HUES6 (cell line): ENCODE measurements around the gene EPHA3.

Source experiments
- H3K27ac ChIP-seq: 2 replicates; pipeline ENCODE4 v1.7.0; 2013; ENCODE audit warnings: low read depth, mild to moderate bottlenecking, low read length, inconsistent platforms
- H3K27me3 ChIP-seq: 2 replicates; pipeline ENCODE4 v1.6.1; 2013; ENCODE audit warnings: low read length; ENCODE audit not compliant: control insufficient read depth, insufficient read depth
- H3K36me3 ChIP-seq: 2 replicates; pipeline ENCODE4 v1.6.1; 2013; ENCODE audit warnings: low read length; ENCODE audit not compliant: control insufficient read depth, insufficient read depth
- H3K4me1 ChIP-seq: 2 replicates; pipeline ENCODE4 v1.6.1; 2013; ENCODE audit warnings: low read length; ENCODE audit not compliant: control insufficient read depth, insufficient read depth
- H3K4me3 ChIP-seq: 2 replicates; pipeline ENCODE4 v1.5.1; 2013; ENCODE audit warnings: low read depth, low read length
- H3K9ac ChIP-seq: one replicate; pipeline ENCODE4 v1.6.1; 2013; ENCODE audit warnings: mild to moderate bottlenecking, low read length
- H3K9me3 ChIP-seq: 2 replicates; pipeline ENCODE4 v1.6.1; 2013; ENCODE audit warnings: low read depth, low read length; ENCODE audit not compliant: control insufficient read depth, insufficient read depth

Gene EPHA3

GRCh38 chr3:89182056-89182455 is 74.6 kb downstream of the EPHA3 start:
- H3K4me1 ChIP-seq: peaks cover 15% of the 10 kb centered on the region; the same call in 1 of the 2 replicates
- no peaks in the 10 kb centered on the region for H3K9me3 ChIP-seq
- H3K9ac ChIP-seq: no peak overlapping the region
- H3K4me3 ChIP-seq: no peak overlapping the region
- H3K27me3 ChIP-seq: no peaks in the 10 kb centered on the region
- H3K27ac ChIP-seq: no peak overlapping the region
- no peaks in the 10 kb centered on the region for H3K36me3 ChIP-seq

DNA sequence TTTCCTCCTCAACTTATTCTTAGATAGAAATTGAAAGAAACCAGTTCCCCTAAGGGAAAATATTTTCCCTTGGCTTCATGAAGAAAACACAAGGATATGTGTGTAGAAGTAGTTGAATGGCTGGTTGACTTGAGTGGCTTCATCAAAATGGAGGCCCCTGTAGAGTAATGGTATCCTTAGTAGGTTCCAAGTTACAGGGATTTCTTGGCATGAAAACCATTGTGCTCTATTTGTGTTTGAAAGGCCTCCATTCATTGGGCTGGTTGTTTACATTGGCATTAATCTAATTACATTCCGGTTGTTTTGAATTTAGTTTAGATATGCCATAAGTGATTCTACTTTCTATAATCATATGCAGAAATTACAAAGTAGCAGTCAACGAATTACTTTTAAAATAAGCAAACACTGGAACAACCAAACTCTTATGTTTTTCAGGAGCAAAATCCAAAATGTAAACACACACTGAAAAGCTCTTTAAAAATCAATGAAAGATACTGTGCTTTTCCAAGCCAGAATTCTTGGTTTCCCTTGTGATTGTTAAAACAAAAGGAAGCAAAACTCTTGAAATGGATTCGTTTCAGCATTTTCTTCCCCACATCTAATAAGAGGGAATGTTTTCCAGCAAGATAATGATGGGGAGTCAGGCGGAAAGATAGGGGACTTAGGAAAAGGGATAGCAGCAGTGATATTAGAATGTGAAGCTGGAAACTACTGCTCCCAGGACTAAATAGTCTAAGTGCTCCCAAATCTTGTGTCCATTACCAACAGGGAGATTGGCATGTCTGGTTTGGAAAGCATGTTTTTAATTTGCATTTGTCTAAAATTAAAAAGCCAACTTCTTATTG is 77.0 kb downstream of the EPHA3 start:
- H3K9me3 ChIP-seq: no peaks in the 10 kb centered on the region
- no peak overlapping the region for H3K4me3 ChIP-seq
- H3K4me1 ChIP-seq: peaks cover 14% of the 10 kb centered on the region; the same call in 1 of the 2 replicates
- no peak overlapping the region for H3K27ac ChIP-seq
- no peaks in the 10 kb centered on the region for H3K27me3 ChIP-seq
- no peak overlapping the region for H3K9ac ChIP-seq
- no peaks in the 10 kb centered on the region for H3K36me3 ChIP-seq

GRCh38 chr3:89186456-89186855 is 79.0 kb downstream of the EPHA3 start:
- Histone ChIP-seq H3K27ac (no peak overlapping the region), H3K9me3 (no peaks in the 10 kb centered on the region), H3K9ac (no peak overlapping the region), H3K4me3 (no peak overlapping the region), H3K27me3 (no peaks in the 10 kb centered on the region), H3K4me1 (peaks cover 4% of the 10 kb centered on the region; the same call in 1 of the 2 replicates), H3K36me3 (no peaks in the 10 kb centered on the region)

DNA sequence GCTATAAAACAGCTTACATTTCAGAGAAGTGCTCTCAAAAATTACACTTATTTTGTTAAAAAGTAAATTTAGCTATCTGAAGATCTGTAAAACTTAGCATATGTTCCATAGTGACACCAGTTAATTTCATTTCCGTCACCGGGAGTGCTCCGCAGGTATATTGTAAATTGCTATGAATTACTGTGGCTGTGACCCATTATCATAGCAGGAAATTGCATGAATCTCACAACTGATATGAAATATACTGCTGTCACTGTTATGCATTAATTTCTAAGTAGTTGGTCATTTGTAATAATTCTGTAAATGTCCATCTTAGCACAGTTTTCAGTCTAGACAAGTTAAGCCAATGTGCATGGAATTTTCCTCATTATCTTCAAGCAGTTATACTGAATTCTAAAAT is 91.2 kb downstream of the EPHA3 start:
- H3K27ac ChIP-seq: no peak overlapping the region
- no peaks in the 10 kb centered on the region for H3K27me3 ChIP-seq
- H3K36me3 ChIP-seq: no peaks in the 10 kb centered on the region
- H3K4me1 ChIP-seq: no peaks in the 10 kb centered on the region
- H3K9ac ChIP-seq: no peak overlapping the region
- no peaks in the 10 kb centered on the region for H3K9me3 ChIP-seq
- no peak overlapping the region for H3K4me3 ChIP-seq

GRCh38 chr3:89212619-89213018 is 105.2 kb downstream of the EPHA3 start:
- no peaks in the 10 kb centered on the region for H3K27me3 ChIP-seq
- no peaks in the 10 kb centered on the region for H3K36me3 ChIP-seq
- H3K9me3 ChIP-seq: no peaks in the 10 kb centered on the region
- H3K4me3 ChIP-seq: no peak overlapping the region
- H3K4me1 ChIP-seq: no peaks in the 10 kb centered on the region
- no peak overlapping the region for H3K27ac ChIP-seq
- no peak overlapping the region for H3K9ac ChIP-seq

DNA sequence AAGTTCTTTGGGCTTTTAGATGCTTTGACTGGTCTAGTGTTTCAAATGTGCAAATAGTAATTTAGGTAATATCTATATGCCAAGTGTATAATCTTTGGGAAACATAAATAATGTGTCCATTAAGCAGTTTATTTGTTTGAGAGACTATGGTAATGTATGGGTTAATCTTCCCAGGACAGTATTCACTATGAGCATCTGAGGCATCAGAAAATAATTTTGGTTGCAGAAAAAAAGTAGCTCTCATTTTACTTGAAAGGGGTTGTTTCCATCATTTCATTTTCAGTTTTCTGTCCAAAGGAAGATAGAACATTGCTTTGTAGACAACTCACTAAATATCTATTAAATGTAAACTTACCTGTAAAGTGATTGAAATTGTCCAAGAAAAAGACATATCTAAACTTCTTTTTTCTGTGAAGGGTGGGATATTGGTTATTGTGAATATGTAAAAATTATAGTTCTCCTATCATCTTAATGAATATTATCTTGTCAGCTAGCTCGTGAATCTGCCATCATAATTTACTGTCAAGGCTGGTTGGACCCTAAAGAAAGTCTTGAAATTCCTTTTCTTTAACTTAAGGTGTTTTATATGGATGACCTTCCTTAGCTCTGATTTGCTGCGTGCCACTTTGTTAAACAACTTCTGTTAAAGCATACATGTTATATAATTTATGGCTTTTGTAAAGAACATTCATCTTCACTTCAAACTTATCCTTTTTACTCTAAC is 108.8 kb downstream of the EPHA3 start:
- H3K4me1 ChIP-seq: no peaks in the 10 kb centered on the region
- H3K9ac ChIP-seq: no peak overlapping the region
- no peaks in the 10 kb centered on the region for H3K27me3 ChIP-seq
- H3K9me3 ChIP-seq: no peaks in the 10 kb centered on the region
- no peaks in the 10 kb centered on the region for H3K36me3 ChIP-seq
- no peak overlapping the region for H3K4me3 ChIP-seq
- no peak overlapping the region for H3K27ac ChIP-seq

- Histone ChIP-seq H3K36me3 (no peaks in the 10 kb centered on the region), H3K27ac (no peak overlapping the region)
Observed at GRCh38 chr3:89217148-89217685, 109.8 kb downstream of the EPHA3 start.

GRCh38 chr3:89221924-89222323 is 114.5 kb downstream of the EPHA3 start:
- no peaks in the 10 kb centered on the region for H3K4me1 ChIP-seq
- H3K9me3 ChIP-seq: no peaks in the 10 kb centered on the region
- no peaks in the 10 kb centered on the region for H3K27me3 ChIP-seq
- H3K27ac ChIP-seq: no peak overlapping the region
- H3K36me3 ChIP-seq: no peaks in the 10 kb centered on the region
- H3K9ac ChIP-seq: no peak overlapping the region
- H3K4me3 ChIP-seq: no peak overlapping the region

More at GRCh38 chr3:89217148-89217685, 109.8 kb downstream of the EPHA3 start:
- Histone ChIP-seq H3K9ac (no peak overlapping the region), H3K4me3 (no peak overlapping the region), H3K9me3 (no peaks in the 10 kb centered on the region), H3K4me1 (no peaks in the 10 kb centered on the region), H3K27me3 (no peaks in the 10 kb centered on the region)

DNA sequence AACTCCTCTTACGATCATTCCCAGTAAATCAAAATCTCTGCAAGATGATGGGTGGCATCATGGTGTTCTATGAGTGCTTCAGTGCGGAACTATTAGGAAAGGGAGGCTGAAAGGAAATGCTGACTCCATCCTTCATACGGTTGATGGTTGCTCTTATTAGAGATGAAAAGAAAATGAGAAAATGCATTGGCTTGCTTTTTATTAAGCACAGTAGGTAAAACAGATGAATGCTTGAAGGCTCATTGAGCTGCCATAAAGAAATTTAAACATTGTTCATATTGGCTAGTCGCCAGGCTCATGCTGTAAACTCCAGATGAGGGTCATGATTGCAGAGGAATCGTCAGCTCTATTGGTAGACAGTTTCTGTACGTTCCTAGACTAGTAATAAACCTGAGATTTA is 115.8 kb downstream of the EPHA3 start:
- Histone ChIP-seq H3K27me3 (no peaks in the 10 kb centered on the region), H3K9me3 (no peaks in the 10 kb centered on the region), H3K36me3 (no peaks in the 10 kb centered on the region), H3K4me1 (no peaks in the 10 kb centered on the region), H3K9ac (no peak overlapping the region), H3K27ac (no peak overlapping the region), H3K4me3 (no peak overlapping the region)

DNA sequence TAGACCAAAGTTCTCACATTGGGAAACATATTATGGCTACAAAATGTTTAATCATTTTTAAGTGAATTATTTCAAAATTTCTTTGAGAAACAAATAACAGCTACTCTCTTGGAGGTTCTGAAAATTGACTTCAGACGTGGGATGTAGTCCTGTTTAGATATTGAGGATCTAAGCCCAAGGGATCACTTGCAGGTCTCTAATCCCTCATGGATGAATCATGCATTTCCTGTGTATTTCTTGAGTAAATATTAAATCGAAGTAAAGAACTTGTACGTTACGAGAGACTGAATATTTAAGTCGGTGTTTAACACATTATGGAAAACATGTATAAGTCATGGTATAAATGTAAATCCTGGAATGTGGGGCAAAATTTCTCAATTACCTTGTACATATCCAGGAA is 119.8 kb downstream of the EPHA3 start:
- H3K4me1 ChIP-seq: no peaks in the 10 kb centered on the region; the same call in 1 of the 2 replicates
- no peaks in the 10 kb centered on the region for H3K9me3 ChIP-seq
- H3K27ac ChIP-seq: no peak overlapping the region

GRCh38 chr3:89227634-89228033 is 120.2 kb downstream of the EPHA3 start:
- H3K27me3 ChIP-seq: no peaks in the 10 kb centered on the region
- no peaks in the 10 kb centered on the region for H3K36me3 ChIP-seq
- H3K4me3 ChIP-seq: no peak overlapping the region
- H3K9me3 ChIP-seq: no peaks in the 10 kb centered on the region
- no peak overlapping the region for H3K27ac ChIP-seq
- no peaks in the 10 kb centered on the region; the same call in 1 of the 2 replicates for H3K4me1 ChIP-seq
- H3K9ac ChIP-seq: no peak overlapping the region

More for the DNA sequence above, 119.8 kb downstream of the EPHA3 start:
- no peak overlapping the region for H3K4me3 ChIP-seq
- H3K36me3 ChIP-seq: no peaks in the 10 kb centered on the region
- no peaks in the 10 kb centered on the region for H3K27me3 ChIP-seq
- H3K9ac ChIP-seq: no peak overlapping the region
